RWPE2 (cell line): Measurements from ENCODE around the gene ERBB4.

Experiments
- ATAC-seq: fragments of 200-7000 bp; cut with Tn5 transposase; 3 replicates; pipeline ENCODE4 v1.9.1; 2021; ENCODE audit warnings: low read depth
- DNase-seq: peaks from one replicate; pipeline ENCODE4 v3.0.0-alpha.2; 2020; ENCODE audit warnings: low spot score
- H3K27ac ChIP-seq: fragments of 450-650 bp; 2 replicates; pipeline ENCODE4 v1.5.1; 2017; ENCODE audit warnings: mild to moderate bottlenecking; ENCODE audit not compliant: poor library complexity, severe bottlenecking
- H3K27me3 ChIP-seq: fragments of 250-450 bp; sonication (Bioruptor Pico); 2 replicates; pipeline ENCODE4 v1.5.1; 2021; ENCODE audit warnings: mild to moderate bottlenecking, moderate library complexity; ENCODE audit not compliant: insufficient read depth, poor library complexity, severe bottlenecking
- H3K36me3 ChIP-seq: fragments of 250-450 bp; sonication (Bioruptor Pico); 2 replicates; pipeline ENCODE4 v1.5.1; 2020; ENCODE audit warnings: low read depth, mild to moderate bottlenecking, moderate library complexity
- H3K4me1 ChIP-seq: fragments of 250-450 bp; sonication (Bioruptor Pico); 2 replicates; pipeline ENCODE4 v1.5.1; 2021; ENCODE audit warnings: mild to moderate bottlenecking, moderate library complexity; ENCODE audit not compliant: insufficient read depth, poor library complexity, severe bottlenecking
- H3K4me3 ChIP-seq: fragments of 250-450 bp; sonication (Bioruptor Pico); 2 replicates; pipeline ENCODE4 v1.5.1; 2021; ENCODE audit warnings: mild to moderate bottlenecking, moderate library complexity; ENCODE audit not compliant: severe bottlenecking
- H3K9me3 ChIP-seq: fragments of 250-450 bp; sonication (Bioruptor Pico); 2 replicates; pipeline ENCODE4 v1.5.1; 2021; ENCODE audit warnings: mild to moderate bottlenecking, moderate library complexity; ENCODE audit not compliant: severe bottlenecking
- TF ChIP-seq, protein P1 (sequence below): fragments of 450-650 bp; IDR thresholded peaks from one replicate; pipeline ENCODE4 v1.5.1; 2017; ENCODE audit warnings: mild to moderate bottlenecking, moderate library complexity; ENCODE audit not compliant: poor library complexity, severe bottlenecking

Gene ERBB4

DNA sequence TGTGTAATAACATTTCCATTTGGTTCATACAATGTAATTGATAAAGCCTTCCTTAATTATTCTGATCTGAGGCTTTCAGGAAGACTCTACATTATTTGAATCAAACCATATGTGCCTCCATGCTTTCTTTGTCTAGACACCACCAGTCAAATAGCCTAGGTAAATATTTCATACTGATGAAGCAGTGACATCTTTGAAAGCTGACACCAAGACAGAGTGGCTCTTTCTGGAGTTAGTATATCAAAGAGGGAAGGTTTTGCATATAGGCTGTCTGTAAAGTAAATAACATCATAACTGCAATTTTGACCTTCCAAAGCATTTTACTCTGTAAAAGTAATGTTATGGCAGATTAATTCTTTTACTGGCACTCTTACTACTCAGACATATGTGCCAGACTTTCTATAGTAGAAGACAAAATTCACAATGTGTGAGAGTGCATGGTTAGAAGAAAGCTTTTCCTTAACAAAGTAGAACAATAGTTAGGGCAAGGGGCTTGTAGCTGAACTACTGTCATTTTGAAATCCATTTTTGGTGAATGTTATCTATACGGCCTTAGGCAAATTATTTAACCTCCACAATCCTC is 177.3 kb downstream of the ERBB4 start:
- H3K4me3 ChIP-seq = no peak overlapping the region
- no peaks in the 10 kb centered on the region for H3K36me3 ChIP-seq
- ATAC-seq (no peak), DNase-seq (no peak)
- no peaks in the 10 kb centered on the region for H3K27me3 ChIP-seq
- no peak overlapping the region for H3K27ac ChIP-seq
- H3K9me3 ChIP-seq = no peaks in the 10 kb centered on the region
- TF ChIP-seq, protein P1, sequence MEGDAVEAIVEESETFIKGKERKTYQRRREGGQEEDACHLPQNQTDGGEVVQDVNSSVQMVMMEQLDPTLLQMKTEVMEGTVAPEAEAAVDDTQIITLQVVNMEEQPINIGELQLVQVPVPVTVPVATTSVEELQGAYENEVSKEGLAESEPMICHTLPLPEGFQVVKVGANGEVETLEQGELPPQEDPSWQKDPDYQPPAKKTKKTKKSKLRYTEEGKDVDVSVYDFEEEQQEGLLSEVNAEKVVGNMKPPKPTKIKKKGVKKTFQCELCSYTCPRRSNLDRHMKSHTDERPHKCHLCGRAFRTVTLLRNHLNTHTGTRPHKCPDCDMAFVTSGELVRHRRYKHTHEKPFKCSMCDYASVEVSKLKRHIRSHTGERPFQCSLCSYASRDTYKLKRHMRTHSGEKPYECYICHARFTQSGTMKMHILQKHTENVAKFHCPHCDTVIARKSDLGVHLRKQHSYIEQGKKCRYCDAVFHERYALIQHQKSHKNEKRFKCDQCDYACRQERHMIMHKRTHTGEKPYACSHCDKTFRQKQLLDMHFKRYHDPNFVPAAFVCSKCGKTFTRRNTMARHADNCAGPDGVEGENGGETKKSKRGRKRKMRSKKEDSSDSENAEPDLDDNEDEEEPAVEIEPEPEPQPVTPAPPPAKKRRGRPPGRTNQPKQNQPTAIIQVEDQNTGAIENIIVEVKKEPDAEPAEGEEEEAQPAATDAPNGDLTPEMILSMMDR = no peak
- no peaks in the 10 kb centered on the region for H3K4me1 ChIP-seq

DNA sequence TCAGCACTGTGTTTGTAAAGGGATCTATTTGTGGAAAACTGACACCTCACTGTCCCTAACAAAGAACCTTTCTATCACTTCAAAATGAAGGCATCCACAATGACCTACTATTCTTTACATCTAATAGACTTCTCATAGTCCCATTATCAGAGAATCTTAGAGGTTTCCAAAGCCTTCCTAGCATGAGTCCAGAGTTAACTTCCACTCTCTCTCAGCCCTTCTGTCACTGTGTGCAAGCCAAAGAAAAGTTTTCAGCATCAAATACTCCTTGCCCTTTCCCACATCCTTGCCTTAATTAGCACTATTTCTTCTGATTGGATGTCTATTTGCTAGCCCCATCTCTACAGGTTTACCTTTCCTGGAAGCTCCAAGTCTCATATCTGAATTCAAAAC is 178.5 kb downstream of the ERBB4 start:
- H3K4me3 ChIP-seq = no peak overlapping the region
- TF ChIP-seq, protein P1 = no peak
- peak; percentile 21; the same call in 1 of the 3 replicates for ATAC-seq
- H3K27me3 ChIP-seq = no peaks in the 10 kb centered on the region
- H3K36me3 ChIP-seq = no peaks in the 10 kb centered on the region
- no peaks in the 10 kb centered on the region for H3K9me3 ChIP-seq
- H3K4me1 ChIP-seq = no peaks in the 10 kb centered on the region
- DNase-seq = no peak
- no peak overlapping the region for H3K27ac ChIP-seq

DNA sequence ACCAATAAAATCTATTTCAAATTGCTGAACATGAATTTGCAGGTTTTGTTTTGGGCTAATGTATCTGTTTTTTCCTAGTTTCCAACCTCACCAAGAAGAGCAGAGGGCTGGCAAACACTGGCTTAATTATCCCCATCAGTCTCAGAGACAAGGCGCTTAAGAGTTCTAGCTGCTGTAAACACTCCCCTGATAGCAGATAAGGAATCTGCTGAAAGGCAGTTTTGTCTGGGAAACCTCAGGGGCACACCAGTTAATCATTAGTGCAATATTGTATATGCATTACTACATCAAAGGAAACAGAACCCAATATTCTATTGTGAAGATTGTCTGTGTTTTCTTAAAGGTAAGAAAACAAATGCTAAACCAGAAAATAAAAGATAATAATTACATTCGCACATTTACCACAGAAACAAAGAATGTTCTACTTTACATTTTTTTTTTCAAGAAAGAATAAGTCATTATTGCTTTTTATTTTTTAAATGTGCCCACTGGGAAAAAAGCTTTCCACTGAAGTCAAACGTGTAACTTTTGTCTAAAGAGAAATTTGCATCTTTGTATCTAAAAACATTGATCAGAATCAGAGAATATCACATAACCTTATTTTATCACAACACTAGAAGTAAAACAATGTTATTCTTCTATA is 179.1 kb downstream of the ERBB4 start:
- no peaks in the 10 kb centered on the region for H3K9me3 ChIP-seq
- H3K4me1 ChIP-seq = no peaks in the 10 kb centered on the region
- DNase-seq (no peak), ATAC-seq (no peak)
- H3K27ac ChIP-seq = no peak overlapping the region
- TF ChIP-seq, protein P1 = no peak
- H3K36me3 ChIP-seq = no peaks in the 10 kb centered on the region
- H3K4me3 ChIP-seq = no peak overlapping the region
- H3K27me3 ChIP-seq = no peaks in the 10 kb centered on the region

DNA sequence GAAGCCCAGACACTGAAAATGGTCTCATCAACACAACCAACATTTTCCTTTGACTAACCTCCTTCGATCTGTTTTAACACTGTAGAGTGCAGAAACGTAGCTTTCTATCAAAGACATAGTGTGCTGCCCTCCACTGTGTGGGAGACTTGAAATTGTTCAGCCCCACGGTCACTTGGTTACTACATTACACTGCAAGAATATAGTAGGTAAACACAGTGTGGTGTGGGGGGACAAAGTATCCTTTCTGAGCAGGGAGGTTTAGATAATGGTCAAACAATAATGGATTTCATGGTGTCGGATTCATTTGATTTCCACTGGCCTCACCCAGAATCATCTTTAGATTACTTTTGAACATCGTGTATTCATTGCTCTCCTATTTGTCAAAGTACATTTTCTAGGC is 181.0 kb downstream of the ERBB4 start:
- Histone ChIP-seq H3K27ac (no peak overlapping the region), H3K4me3 (no peak overlapping the region), H3K4me1 (no peaks in the 10 kb centered on the region), H3K36me3 (no peaks in the 10 kb centered on the region), H3K27me3 (no peaks in the 10 kb centered on the region), H3K9me3 (no peaks in the 10 kb centered on the region)
- DNase-seq (no peak), ATAC-seq (no peak)
- TF ChIP-seq, protein P1 = no peak

DNA sequence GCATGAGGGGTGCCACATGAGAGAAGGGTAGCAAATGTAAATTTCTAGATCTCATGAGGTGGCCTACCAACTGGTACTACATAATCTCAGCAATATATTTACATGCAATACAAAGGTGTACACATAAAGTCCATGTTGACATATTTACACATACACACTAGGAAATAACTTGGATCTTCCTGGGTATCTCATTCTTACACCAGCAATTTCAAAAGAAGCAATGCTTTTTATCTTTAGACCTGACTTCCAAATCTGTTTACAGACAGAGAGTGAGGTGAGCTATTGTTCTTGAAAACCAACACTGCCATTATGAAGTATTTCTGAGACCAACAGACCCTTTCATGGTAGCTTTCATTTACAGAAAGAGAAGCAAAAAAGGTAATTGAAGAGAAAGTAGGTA is 184.2 kb downstream of the ERBB4 start:
- H3K9me3 ChIP-seq = no peaks in the 10 kb centered on the region

More for the DNA sequence above, 184.2 kb downstream of the ERBB4 start:
- Histone ChIP-seq H3K4me3 (no peak overlapping the region), H3K27ac (no peak overlapping the region), H3K27me3 (no peaks in the 10 kb centered on the region), H3K36me3 (no peaks in the 10 kb centered on the region), H3K4me1 (no peaks in the 10 kb centered on the region)
- DNase-seq = no peak
- no peak for ATAC-seq
- TF ChIP-seq, protein P1 = no peak
